ENCODE measurements around the gene PTOV1. TPM values are rescaled to one million over a fixed set of nuclear protein-coding genes. Genes with fewer than 3 reads are reported as not detected.

Gene PTOV1
- total and polyA plus RNA-seq, 2 donors (not counting 1 experiment from before 2014, with no cell fraction given), result 144 to 230 TPM

GRCh38 chr19:49830766-49831165 lies 20.2 kb upstream of the PTOV1 start:
- Histone ChIP-seq H3K27ac (ENCODE audit: low read length in 2 of 2) (no peak overlapping the region), H3K9ac (ENCODE audit: low read length) (no peak overlapping the region), H3K4me1 (ENCODE audit: control insufficient read depth in 2 of 2, insufficient read depth in 2 of 2, low read length in 2 of 2) (no peaks in the 10 kb centered on the region), H3K79me2 (ENCODE audit: control insufficient read depth, insufficient read depth, low read length) (peaks cover 48% of the 10 kb centered on the region), H3K27me3 (replicated peaks in 1 of 4; ENCODE audit: control extremely low read depth in 1 of 4, control insufficient read depth in 3 of 4, insufficient read depth in 4 of 4, low read length in 3 of 4) (no peaks in the 10 kb centered on the region), H3K36me3 (replicated peaks in 1 of 2; ENCODE audit: control extremely low read depth in 1 of 2, control insufficient read depth in 1 of 2, extremely low read depth in 1 of 2, insufficient read depth in 2 of 2, low read length in 1 of 2) (peaks cover 0 to 89% of the 10 kb centered on the region in 2 experiments), H3K4me2 (replicated peaks; ENCODE audit: low read depth, low read length, poor library complexity, severe bottlenecking) (no peak overlapping the region), H2AFZ (ENCODE audit: insufficient read depth, low read depth, low read length, poor library complexity, severe bottlenecking) (no peak overlapping the region), H3K4me3 (ENCODE audit: control extremely low read depth in 1 of 5, extremely low read depth in 1 of 5, insufficient read depth in 1 of 5, low read depth in 2 of 5, low read length in 4 of 5) (no peak overlapping the region), H3K9me3 (ENCODE audit: control extremely low read depth in 1 of 3, control insufficient read depth in 2 of 3, insufficient read depth in 1 of 3, low read length in 2 of 3) (peaks cover 0 to 2% (median 0%) of the 10 kb centered on the region in 3 donors), H4K20me1 (ENCODE audit: control insufficient read depth, insufficient read depth, low read length, poor library complexity, severe bottlenecking) (peaks cover 58% of the 10 kb centered on the region)
- WGBS (ENCODE audit: insufficient coverage), result 83% methylated on average over 7 of the region's 12 CpGs
- no peaks in the 10 kb centered on the region for H3K4me1 Mint-ChIP-seq
- no peak for TF ChIP-seq EZH2 (IDR thresholded peaks at IDR 0.05; ENCODE audit: borderline replicate concordance, insufficient read depth, low read depth, low read length, poor library complexity, severe bottlenecking)
- no peak for DNase-seq
- intact Hi-C loops (cut with micrococcal nuclease), result no loop called here
- H3K9me3 Mint-ChIP-seq (ENCODE audit: insufficient read depth), result no peaks in the 10 kb centered on the region
- ATAC-seq (ENCODE audit: low read depth), result no peak
- no peaks in the 10 kb centered on the region for H3K27me3 Mint-ChIP-seq
- ChIA-PET CTCF (interaction anchor here (1.1 kb wide), 1 partner anchor 14 kb away, joined by 3 read pairs; no protein-coding TSS in a partner anchor), POLR2A (no interaction called here)
- H3K27ac Mint-ChIP-seq, result peak overlapping the region; percentile 10
- no peak overlapping the region for H3K4me3 Mint-ChIP-seq

- Histone ChIP-seq H3K27me3 (replicated peaks in 1 of 4; ENCODE audit: control extremely low read depth in 1 of 4, control insufficient read depth in 3 of 4, insufficient read depth in 4 of 4, low read length in 3 of 4) (no peaks in the 10 kb centered on the region), H3K36me3 (replicated peaks in 1 of 2; ENCODE audit: control extremely low read depth in 1 of 2, control insufficient read depth in 1 of 2, extremely low read depth in 1 of 2, insufficient read depth in 2 of 2, low read length in 1 of 2) (peaks cover 0 to 92% of the 10 kb centered on the region in 2 experiments), H4K20me1 (ENCODE audit: control insufficient read depth, insufficient read depth, low read length, poor library complexity, severe bottlenecking) (peaks cover 49% of the 10 kb centered on the region), H2AFZ (ENCODE audit: insufficient read depth, low read depth, low read length, poor library complexity, severe bottlenecking) (no peak overlapping the region), H3K79me2 (ENCODE audit: control insufficient read depth, insufficient read depth, low read length) (peaks cover 40% of the 10 kb centered on the region), H3K4me1 (ENCODE audit: control insufficient read depth in 2 of 2, insufficient read depth in 2 of 2, low read length in 2 of 2) (no peaks in the 10 kb centered on the region), H3K4me3 (ENCODE audit: control extremely low read depth in 1 of 5, extremely low read depth in 1 of 5, insufficient read depth in 1 of 5, low read depth in 2 of 5, low read length in 4 of 5) (no peak overlapping the region), H3K4me2 (replicated peaks; ENCODE audit: low read depth, low read length, poor library complexity, severe bottlenecking) (no peak overlapping the region), H3K9ac (ENCODE audit: low read length) (no peak overlapping the region), H3K9me3 (ENCODE audit: control extremely low read depth in 1 of 3, control insufficient read depth in 2 of 3, insufficient read depth in 1 of 3, low read length in 2 of 3) (peaks cover 0 to 2% (median 0%) of the 10 kb centered on the region in 3 donors), H3K27ac (ENCODE audit: low read length in 2 of 2) (no peak overlapping the region)
- ATAC-seq (ENCODE audit: low read depth) (no peak), DNase-seq (no peak)
- no peak overlapping the region for H3K27ac Mint-ChIP-seq
- ChIA-PET CTCF (no interaction called here), POLR2A (interaction anchor here (0.7 kb wide), 1 partner anchor 12 kb away, joined by 3 read pairs; no protein-coding TSS in a partner anchor)
- intact Hi-C loops (cut with micrococcal nuclease), result no loop called here
- H3K4me1 Mint-ChIP-seq, result no peaks in the 10 kb centered on the region
- no peak overlapping the region for H3K4me3 Mint-ChIP-seq
- H3K9me3 Mint-ChIP-seq (ENCODE audit: insufficient read depth), result no peaks in the 10 kb centered on the region
- WGBS (ENCODE audit: insufficient coverage), result 88% methylated on average over 8 of the region's 8 CpGs
- no peak for TF ChIP-seq EZH2 (IDR thresholded peaks at IDR 0.05; ENCODE audit: borderline replicate concordance, insufficient read depth, low read depth, low read length, poor library complexity, severe bottlenecking)
- TF ChIP-seq, protein P1, sequence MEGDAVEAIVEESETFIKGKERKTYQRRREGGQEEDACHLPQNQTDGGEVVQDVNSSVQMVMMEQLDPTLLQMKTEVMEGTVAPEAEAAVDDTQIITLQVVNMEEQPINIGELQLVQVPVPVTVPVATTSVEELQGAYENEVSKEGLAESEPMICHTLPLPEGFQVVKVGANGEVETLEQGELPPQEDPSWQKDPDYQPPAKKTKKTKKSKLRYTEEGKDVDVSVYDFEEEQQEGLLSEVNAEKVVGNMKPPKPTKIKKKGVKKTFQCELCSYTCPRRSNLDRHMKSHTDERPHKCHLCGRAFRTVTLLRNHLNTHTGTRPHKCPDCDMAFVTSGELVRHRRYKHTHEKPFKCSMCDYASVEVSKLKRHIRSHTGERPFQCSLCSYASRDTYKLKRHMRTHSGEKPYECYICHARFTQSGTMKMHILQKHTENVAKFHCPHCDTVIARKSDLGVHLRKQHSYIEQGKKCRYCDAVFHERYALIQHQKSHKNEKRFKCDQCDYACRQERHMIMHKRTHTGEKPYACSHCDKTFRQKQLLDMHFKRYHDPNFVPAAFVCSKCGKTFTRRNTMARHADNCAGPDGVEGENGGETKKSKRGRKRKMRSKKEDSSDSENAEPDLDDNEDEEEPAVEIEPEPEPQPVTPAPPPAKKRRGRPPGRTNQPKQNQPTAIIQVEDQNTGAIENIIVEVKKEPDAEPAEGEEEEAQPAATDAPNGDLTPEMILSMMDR (IDR thresholded peaks at IDR 0.05), result no peak
- no peaks in the 10 kb centered on the region for H3K27me3 Mint-ChIP-seq
Observed at GRCh38 chr19:49831592-49831991, 19.4 kb upstream of the PTOV1 start.
